Pancreas (tissue), 10 donors: ENCODE measurements around the gene EVPL. TPM values are rescaled to one million over a fixed set of nuclear protein-coding genes. Genes with fewer than 3 reads are reported as not detected.
"Not testable (repeated sequence)": the region's sequence is repeated elsewhere in the genome, so short reads cannot be mapped to it uniquely, and the experiment has no call there.

ENCODE experiments used
- ATAC-seq, 4 donors: fragments of 200-7000 bp; cut with Tn5 transposase; one replicate each; pipeline versions ENCODE4 v1.8.0 to v1.9.1; 2020; ENCODE audit warnings: mild to moderate bottlenecking in 4 of 4, moderate library complexity in 4 of 4
- DNase-seq, 6 donors: peaks; one replicate each; pipeline ENCODE4 v3.0.0-alpha.2; 2020
- FAIRE-seq: peaks from 2 replicates; lab custom pipeline; 2012; peaks lifted over from hg19 to GRCh38; lab: Jason Lieb, UNC
- H3K27ac ChIP-seq, 4 donors: fragments of 200-600 bp; sonication (generic); 1 replicate in 3 of 4; 2 replicates in 1 of 4; pipeline versions ENCODE4 v1.5.0 to v1.8.0; 2020
- H3K27me3 ChIP-seq, 4 donors: fragments of 200-600 bp; one replicate each; pipeline ENCODE4 v1.8.0; 2021
- H3K36me3 ChIP-seq, 3 donors: fragments of 200-600 bp; sonication (generic) in 1 of 3; one replicate each; pipeline versions ENCODE4 v1.5.0 to v1.8.0; 2020 to 2021
- H3K4me1 ChIP-seq, 3 donors: fragments of 200-600 bp; one replicate each; pipeline ENCODE4 v1.8.0; 2021
- H3K4me3 ChIP-seq, 4 donors: fragments of 200-600 bp; sonication (generic) in 2 of 4; one replicate each; pipeline versions ENCODE4 v1.5.0 to v1.8.0; 2020 to 2021
- H3K9me3 ChIP-seq, 4 donors: fragments of 200-600 bp; one replicate each; pipeline ENCODE4 v1.8.0; 2021
- CTCF ChIP-seq, 4 donors: fragments of 200-600 bp; sonication (generic) in 3 of 4; IDR thresholded peaks; one replicate each; pipeline versions ENCODE4 v1.5.0 to v1.8.0; 2021; ENCODE audit warnings: antibody characterized with exemption in 4 of 4
- WGBS, 2 donors: extraction: QIAGEN DNeasy Blood & Tissue Kit; methylation state at CpG; one replicate each; pipeline ENCODE4 v1.1.7; 2013; 5-methylcytosine and 5-hydroxymethylcytosine counted together
- intact Hi-C, 3 donors: fragments of 100-400 bp; cut with DNase I; formaldehyde crosslinking; loops; one replicate each; pipeline versions ENCODE4 v1.11.1 to v1.14.2; 2022
- polyA plus RNA-seq, 2 donors: library from polyadenylated mRNA; stranded (reverse); fragments of 200-250 nt; gene quantifications; one replicate each; pipeline ENCODE4 v1.2.3, GENCODE V29; 2013
- total RNA-seq, 6 donors: library from RNA; stranded (reverse); fragmentation: NEBNext Ultra II Directional in 4 of 6; extraction: Animal tissue kit (Norgen Biotek cat#: 25700) in 4 of 6; gene quantifications; one replicate each; pipeline versions ENCODE4 v1.2.1 to v1.2.4, GENCODE V29; 2021 to 2023
- donor health status: healthy with polysubstance abuse.
- donor health status: DM: no; HTN: no; CAD: no; lungs with moderate emphysema.
- donor health status: DM: no; HTN: no; CAD: no.
- donor health status: control.
- donor health status: control.
- donor health status: Bipolar disorder and iron deficiency.
- donor health status: DM: yes; HTN: yes; CAD: no.
- donor health status: DM: no; HTN: no; CAD: no.
- donor health status: DM: no; HTN: no; CAD: no.
- donor health status: DM: yes; HTN: yes; CAD: no.

The EVPL gene
- total and polyA plus RNA-seq, 8 donors = 1.3 to 14.6 (median 3.3) TPM

DNA sequence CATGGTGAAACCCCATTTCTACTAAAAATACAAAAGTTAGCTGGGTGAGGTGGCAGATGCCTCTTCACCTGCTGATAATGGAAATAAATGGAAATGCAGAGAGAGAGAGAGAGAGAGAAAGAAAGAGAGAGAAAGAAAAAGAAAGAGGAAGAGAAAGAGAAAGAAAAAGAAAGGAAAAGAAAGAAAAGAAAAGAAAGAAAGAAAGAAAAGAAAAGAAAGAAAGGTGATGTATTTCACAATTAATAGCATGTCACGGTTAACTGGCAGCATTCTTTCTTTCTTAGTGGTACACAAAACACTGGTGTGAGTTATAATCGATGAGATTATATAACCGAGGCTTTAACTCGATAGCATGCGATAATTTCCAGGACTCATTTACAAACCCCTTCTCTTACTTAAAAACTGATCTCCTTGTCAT lies 51.3 kb downstream of the EVPL start:
- peaks cover 23 to 46% (median 41%) of the 10 kb centered on the region in 3 donors for H3K4me1 ChIP-seq
- H3K4me3 ChIP-seq = peak overlapping the region in 2 of 4 donors; percentile 16 to 63
- 16 to 24% methylated on average over 5 of the region's 5 CpGs for WGBS, 2 donors
- no peaks in the 10 kb centered on the region for H3K9me3 ChIP-seq
- no peak for DNase-seq
- no peak for ATAC-seq
- H3K36me3 ChIP-seq = no peaks in the 10 kb centered on the region
- TF ChIP-seq CTCF (IDR thresholded peaks at IDR 0.05) = no peak
- FAIRE-seq = peak; percentile 29
- intact Hi-C loops = no loop called here
- peak overlapping the region in 2 of 4 donors; percentile 68 to 77 for H3K27ac ChIP-seq
- no peaks in the 10 kb centered on the region for H3K27me3 ChIP-seq

GRCh38 chr17:75975187-75975586 lies 51.9 kb downstream of the EVPL start:
- H3K27me3 ChIP-seq, H3K36me3 ChIP-seq, ATAC-seq, FAIRE-seq, intact Hi-C loops, H3K9me3 ChIP-seq: not testable (repeated sequence)
- Histone ChIP-seq H3K27ac (peak overlapping the region in 2 of 4 donors; percentile 68 to 77), H3K4me3 (peak overlapping the region in 2 of 4 donors; percentile 16 to 63), H3K4me1 (peaks cover 28 to 41% (median 41%) of the 10 kb centered on the region in 3 donors)
- 88 to 89% methylated on average over 6 of the region's 6 CpGs for WGBS, 2 donors
- peak in 1 of 6 donors; percentile 16 for DNase-seq

DNA sequence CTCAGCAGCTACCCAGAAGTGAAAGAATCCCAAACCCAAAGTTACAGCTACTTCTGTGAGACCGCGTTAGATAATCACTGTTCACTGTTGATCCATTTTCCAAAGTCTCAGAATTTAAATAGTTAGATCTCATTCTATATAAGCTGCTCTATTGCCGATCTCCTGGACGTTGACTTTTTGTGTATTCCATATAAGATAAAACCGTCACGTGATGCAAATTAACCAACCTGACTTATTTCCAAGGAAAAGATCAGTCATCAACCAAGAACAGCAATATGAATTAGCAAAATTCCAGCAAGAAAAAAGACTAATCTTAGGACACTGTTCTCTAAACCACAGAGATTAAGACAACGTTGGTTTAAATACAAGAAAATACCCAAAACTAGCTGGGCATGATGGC lies 56.5 kb downstream of the EVPL start:
- 47 to 49% methylated on average over 7 of the region's 7 CpGs for WGBS, 2 donors
- Histone ChIP-seq H3K36me3 (peaks cover 0 to 4% (median 0%) of the 10 kb centered on the region in 3 donors), H3K4me1 (peaks cover 21 to 33% (median 25%) of the 10 kb centered on the region in 3 donors), H3K9me3 (no peaks in the 10 kb centered on the region), H3K4me3 (no peak overlapping the region), H3K27me3 (no peaks in the 10 kb centered on the region), H3K27ac (peak overlapping the region in 3 of 4 donors; percentile 28 to 47 (median 32))
- intact Hi-C loops = no loop called here
- FAIRE-seq (no peak), ATAC-seq (peak in 2 of 4 donors; percentile 12 to 24), DNase-seq (no peak)
- no peak for TF ChIP-seq CTCF (IDR thresholded peaks at IDR 0.05)

GRCh38 chr17:75970011-75970523 lies 57.0 kb downstream of the EVPL start:
- Histone ChIP-seq H3K36me3 (peaks cover 0 to 4% (median 0%) of the 10 kb centered on the region in 3 donors), H3K27ac (peak overlapping the region in 3 of 4 donors; percentile 28 to 47 (median 32)), H3K4me1 (peaks cover 16 to 27% (median 20%) of the 10 kb centered on the region in 3 donors), H3K9me3 (no peaks in the 10 kb centered on the region), H3K27me3 (no peaks in the 10 kb centered on the region), H3K4me3 (no peak overlapping the region)
- peak in 1 of 6 donors; percentile 24 for DNase-seq
- FAIRE-seq = no peak
- intact Hi-C loops = no loop called here
- TF ChIP-seq CTCF (IDR thresholded peaks at IDR 0.05) = no peak
- ATAC-seq = peak; percentile 46 to 77 (median 68)
- 25 to 28% methylated on average over 4 of the region's 4 CpGs for whole genome bisulfite sequencing, 2 donors

DNA sequence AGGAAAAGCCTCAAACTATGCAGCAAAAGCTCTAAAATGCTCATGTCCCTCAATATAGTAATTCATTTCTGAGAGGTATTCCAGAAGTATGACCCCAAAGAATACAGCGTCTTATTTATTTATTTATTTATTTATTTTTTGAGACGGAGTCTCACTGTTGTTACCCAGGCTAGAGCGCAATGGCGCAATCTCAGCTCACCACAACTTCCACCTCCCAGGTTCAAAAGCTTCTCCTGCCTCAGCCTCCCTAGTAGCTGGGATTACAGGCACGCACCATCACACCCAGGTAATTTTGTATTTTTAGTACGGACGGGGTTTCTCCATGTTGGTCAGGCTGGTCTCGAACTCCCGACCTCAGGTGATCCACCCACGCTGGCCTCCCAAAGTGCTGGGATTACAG lies 58.1 kb downstream of the EVPL start:
- FAIRE-seq, H3K4me3 ChIP-seq, H3K36me3 ChIP-seq, H3K27ac ChIP-seq, intact Hi-C loops, H3K27me3 ChIP-seq, ATAC-seq, H3K9me3 ChIP-seq: not testable (repeated sequence)
- DNase-seq = peak in 1 of 6 donors; percentile 7
- H3K4me1 ChIP-seq = peaks cover 11 to 22% (median 15%) of the 10 kb centered on the region in 3 donors
- WGBS, 2 donors = 87 to 92% methylated on average over 10 of the region's 10 CpGs

- ATAC-seq (no peak), FAIRE-seq (no peak), DNase-seq (no peak)
- WGBS, 2 donors = 89 to 91% methylated on average over 6 of the region's 6 CpGs
- no peaks in the 10 kb centered on the region for H3K9me3 ChIP-seq
- no peak overlapping the region for H3K4me3 ChIP-seq
- H3K4me1 ChIP-seq = peaks cover 3 to 9% (median 9%) of the 10 kb centered on the region in 3 donors
- no peak for TF ChIP-seq CTCF (IDR thresholded peaks at IDR 0.05)
- H3K36me3 ChIP-seq = peaks cover 0 to 4% (median 0%) of the 10 kb centered on the region in 3 donors
- no peaks in the 10 kb centered on the region for H3K27me3 ChIP-seq
- H3K27ac ChIP-seq = no peak overlapping the region
- intact Hi-C loops = no loop called here
These were observed 61.6 kb downstream of the EVPL start for GRCh38 chr17:75965468-75965867.
